Liver (tissue), 9 donors: ENCODE results near the gene PTPRS. TPM values are rescaled to one million over a fixed set of nuclear protein-coding genes. Genes with fewer than 3 reads are reported as not detected.

Experiments used
- DNase-seq: peaks from one replicate; pipeline ENCODE4 v3.0.0-alpha.2; 2017; ENCODE audit warnings: low spot score
- H3K27ac ChIP-seq, 2 donors: one replicate each; pipeline ENCODE4 v1.7.0; 2013; ENCODE audit warnings: inconsistent platforms in 2 of 2, low read length in 2 of 2, control low read depth in 1 of 2, low read depth in 1 of 2, mild to moderate bottlenecking in 1 of 2
- H3K27me3 ChIP-seq, 4 donors: one replicate each; pipeline versions ENCODE4 v1.6.1 to v1.7.0; 2013; ENCODE audit warnings: low read length in 3 of 4, inconsistent platforms in 1 of 4, mild to moderate bottlenecking in 1 of 4, moderate library complexity in 1 of 4; ENCODE audit not compliant: control insufficient read depth in 4 of 4, insufficient read depth in 4 of 4
- H3K36me3 ChIP-seq, 4 donors: one replicate each; pipeline versions ENCODE4 v1.6.1 to v1.7.0; 2013; ENCODE audit warnings: low read length in 3 of 4, mild to moderate bottlenecking in 3 of 4, low read depth in 1 of 4, moderate library complexity in 1 of 4; ENCODE audit not compliant: control insufficient read depth in 4 of 4, insufficient read depth in 3 of 4
- H3K4me1 ChIP-seq, 4 donors: one replicate each; pipeline versions ENCODE4 v1.6.1 to v1.7.0; 2013; ENCODE audit warnings: low read length in 3 of 4, mild to moderate bottlenecking in 3 of 4, moderate library complexity in 1 of 4; ENCODE audit not compliant: control insufficient read depth in 4 of 4, insufficient read depth in 4 of 4
- H3K4me3 ChIP-seq, 3 donors: one replicate each; pipeline versions ENCODE4 v1.6.1 to v1.7.0; 2013; ENCODE audit warnings: low read length in 3 of 3, control low read depth in 1 of 3, low read depth in 1 of 3, mild to moderate bottlenecking in 1 of 3
- H3K9ac ChIP-seq, 2 donors: one replicate each; pipeline ENCODE4 v1.7.0; 2013; ENCODE audit warnings: low read length in 2 of 2, mild to moderate bottlenecking in 2 of 2, moderate library complexity in 2 of 2, control low read depth in 1 of 2, low read depth in 1 of 2
- H3K9me3 ChIP-seq, 4 donors: one replicate each; pipeline versions ENCODE4 v1.6.1 to v1.7.0; 2013; ENCODE audit warnings: low read length in 3 of 4; ENCODE audit not compliant: control insufficient read depth in 4 of 4
- ATF3 ChIP-seq: IDR thresholded peaks from 2 replicates; pipeline ENCODE4 v1.6.1; 2016; ENCODE audit warnings: antibody characterized with exemption
- CTCF ChIP-seq: fragments of 150-350 bp; IDR thresholded peaks from 2 replicates; pipeline ENCODE4 v1.5.1; 2017; ENCODE audit warnings: improper control_type of control experiment, low read depth, low read length; ENCODE audit not compliant: missing input control
- EGR1 ChIP-seq, 2 donors: IDR thresholded peaks; 2 replicates each; pipeline ENCODE4 v1.6.1; 2016 to 2018; ENCODE audit warnings: antibody characterized with exemption in 2 of 2, low read depth in 2 of 2
- FOXA1 ChIP-seq: IDR thresholded peaks from 2 replicates; pipeline ENCODE4 v1.6.1; 2016; ENCODE audit warnings: antibody characterized with exemption
- FOXA2 ChIP-seq: IDR thresholded peaks from 2 replicates; pipeline ENCODE4 v1.6.1; 2016; ENCODE audit warnings: antibody characterized with exemption
- GABPA ChIP-seq, 2 donors: IDR thresholded peaks in 1 of 2; conservative IDR thresholded peaks in 1 of 2; 2 replicates each; pipeline ENCODE4 v1.6.1; 2016; ENCODE audit warnings: antibody characterized with exemption in 2 of 2, mild to moderate bottlenecking in 1 of 2, moderate library complexity in 1 of 2
- HNF4A ChIP-seq, 2 donors: conservative IDR thresholded peaks; 2 replicates each; pipeline ENCODE4 v1.6.1; 2016; ENCODE audit warnings: antibody characterized with exemption in 2 of 2, mild to moderate bottlenecking in 2 of 2
- HNF4G ChIP-seq: IDR thresholded peaks from 2 replicates; pipeline ENCODE4 v1.6.1; 2016; ENCODE audit warnings: antibody characterized with exemption
- JUND ChIP-seq, 2 donors: IDR thresholded peaks; 2 replicates each; pipeline ENCODE4 v1.6.1; 2016; ENCODE audit warnings: antibody characterized with exemption in 2 of 2
- NR2F2 ChIP-seq: IDR thresholded peaks from 2 replicates; pipeline ENCODE4 v1.6.1; 2016; ENCODE audit warnings: antibody characterized with exemption
- RAD21 ChIP-seq, 2 donors: IDR thresholded peaks; 2 replicates each; pipeline ENCODE4 v1.6.1; 2016; ENCODE audit warnings: antibody characterized with exemption in 2 of 2, mild to moderate bottlenecking in 2 of 2
- RXRA ChIP-seq, 2 donors: IDR thresholded peaks; 2 replicates each; pipeline ENCODE4 v1.6.1; 2017 to 2018; ENCODE audit warnings: antibody characterized with exemption in 2 of 2, mild to moderate bottlenecking in 1 of 2
- SP1 ChIP-seq: IDR thresholded peaks from 2 replicates; pipeline ENCODE4 v1.6.1; 2018; ENCODE audit warnings: antibody characterized with exemption, mild to moderate bottlenecking
- TAF1 ChIP-seq: conservative IDR thresholded peaks from 2 replicates; pipeline ENCODE4 v1.6.1; 2016; ENCODE audit warnings: antibody characterized with exemption, mild to moderate bottlenecking
- YY1 ChIP-seq: IDR thresholded peaks from 2 replicates; pipeline ENCODE4 v1.6.1; 2016; ENCODE audit warnings: antibody characterized with exemption, mild to moderate bottlenecking
- WGBS: extraction: QIAGEN DNeasy Blood & Tissue Kit; methylation state at CpG from one replicate; pipeline ENCODE4 v1.1.7; 2013; 5-methylcytosine and 5-hydroxymethylcytosine counted together
- polyA plus RNA-seq, 2 donors: library from polyadenylated mRNA; stranded (reverse) in 1 of 2; unstranded in 1 of 2; fragments of 200-250 nt in 1 of 2; fragments of >200 nt in 1 of 2; fragmentation: Nextera tagmentation in 1 of 2; extraction: Ambion mirVana in 1 of 2; gene quantifications; one replicate each; pipeline versions ENCODE4 v1.2.1 to v1.2.3, GENCODE V29; 2013 to 2015
- total RNA-seq, 2 donors: library from RNA; depleted of rRNA; stranded (reverse); fragments of >200 nt; gene quantifications; one replicate each; pipeline ENCODE4 v1.2.3, GENCODE V29; 2014
- TF ChIP-seq, protein P1 (sequence below): IDR thresholded peaks from 2 replicates; pipeline ENCODE4 v1.6.1; 2016; ENCODE audit warnings: antibody characterized with exemption
- TF ChIP-seq, protein P2 (sequence below): IDR thresholded peaks from 2 replicates; pipeline ENCODE4 v1.6.1; 2016; ENCODE audit warnings: antibody characterized with exemption
- TF ChIP-seq, protein P3 (sequence below): IDR thresholded peaks from 2 replicates; pipeline ENCODE4 v1.6.1; 2016; ENCODE audit warnings: antibody characterized with exemption, mild to moderate bottlenecking
- donor health status: healthy.
- donor health status: healthy.
- donor health status: healthy.
- donor health status: healthy.
- donor health status: healthy.

Gene PTPRS
- total and polyA plus RNA-seq, 4 donors, result 1.3 to 49.7 (median 20.2) TPM

DNA sequence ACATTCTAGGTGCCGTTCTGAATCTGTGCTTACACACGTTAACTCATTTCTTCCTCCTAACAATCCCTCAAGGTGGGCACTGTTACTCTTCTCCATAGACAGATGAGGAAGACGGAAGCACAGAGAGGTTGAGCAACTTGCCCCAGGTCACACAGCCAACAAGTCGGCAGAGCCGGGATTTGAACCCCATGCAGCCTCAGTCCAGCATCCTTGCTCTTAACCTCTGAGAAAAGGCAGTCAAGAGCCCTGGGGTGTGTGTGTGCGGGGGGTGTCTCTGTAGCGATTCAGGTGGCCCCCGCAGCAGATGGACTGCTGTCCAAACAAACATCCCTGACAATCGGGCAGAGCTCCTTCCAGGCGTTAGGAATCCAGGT lies 6.3 kb downstream of the PTPRS start:
- Histone ChIP-seq H3K4me3 (no peak overlapping the region), H3K9ac (no peak overlapping the region), H3K27me3 (peaks cover 0 to 7% (median 4%) of the 10 kb centered on the region in 4 donors), H3K27ac (no peak overlapping the region), H3K4me1 (no peaks in the 10 kb centered on the region), H3K9me3 (no peaks in the 10 kb centered on the region), H3K36me3 (no peaks in the 10 kb centered on the region)
- TF ChIP-seq, protein P1, sequence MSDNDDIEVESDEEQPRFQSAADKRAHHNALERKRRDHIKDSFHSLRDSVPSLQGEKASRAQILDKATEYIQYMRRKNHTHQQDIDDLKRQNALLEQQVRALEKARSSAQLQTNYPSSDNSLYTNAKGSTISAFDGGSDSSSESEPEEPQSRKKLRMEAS, result no peak
- DNase-seq, result no peak
- WGBS, result 85% methylated on average over 10 of the region's 10 CpGs

DNA sequence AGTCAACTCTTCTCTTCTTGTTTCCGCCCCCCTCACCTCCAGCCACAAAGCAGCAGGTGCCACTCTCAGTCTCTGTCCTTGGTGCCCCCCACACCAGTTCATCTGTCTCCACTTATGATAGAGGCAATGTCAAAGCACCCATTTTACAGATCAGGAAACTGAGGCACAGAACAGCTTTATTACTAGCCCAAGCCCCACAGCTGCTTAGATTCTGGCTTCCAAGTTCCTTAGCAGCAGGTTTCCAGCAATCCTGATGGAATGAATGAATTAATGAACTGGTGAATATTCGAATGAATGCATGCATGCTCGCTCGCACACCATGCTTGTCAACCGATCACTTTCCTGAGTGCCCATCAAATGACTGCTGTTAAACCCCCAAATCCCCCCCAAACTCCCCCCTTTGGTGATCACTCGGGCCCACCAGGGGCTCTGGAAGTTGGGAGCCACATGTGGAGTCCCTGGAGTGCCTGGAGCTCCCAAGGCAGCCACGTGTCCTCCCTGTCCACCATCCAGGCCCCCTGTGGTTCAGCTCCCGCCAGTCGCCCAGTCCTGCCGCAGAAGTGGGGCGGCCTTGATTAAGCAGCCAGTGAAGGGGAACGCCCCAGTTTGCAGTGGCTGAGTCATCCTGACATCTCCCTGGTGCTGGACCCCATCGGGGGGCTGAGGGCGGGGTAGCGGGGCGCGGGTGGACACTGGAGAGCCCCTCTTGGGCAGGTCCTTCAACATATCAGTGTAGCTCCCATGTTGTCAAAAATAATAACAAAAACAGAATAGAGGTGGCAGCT lies 6.8 kb downstream of the PTPRS start:
- Histone ChIP-seq H3K27me3 (peaks cover 0 to 7% (median 2%) of the 10 kb centered on the region in 4 donors), H3K36me3 (no peaks in the 10 kb centered on the region), H3K9ac (no peak overlapping the region), H3K9me3 (no peaks in the 10 kb centered on the region), H3K27ac (no peak overlapping the region), H3K4me3 (no peak overlapping the region), H3K4me1 (no peaks in the 10 kb centered on the region)
- DNase-seq, result no peak
- TF ChIP-seq, protein P1, result no peak
- TF ChIP-seq, protein P2, sequence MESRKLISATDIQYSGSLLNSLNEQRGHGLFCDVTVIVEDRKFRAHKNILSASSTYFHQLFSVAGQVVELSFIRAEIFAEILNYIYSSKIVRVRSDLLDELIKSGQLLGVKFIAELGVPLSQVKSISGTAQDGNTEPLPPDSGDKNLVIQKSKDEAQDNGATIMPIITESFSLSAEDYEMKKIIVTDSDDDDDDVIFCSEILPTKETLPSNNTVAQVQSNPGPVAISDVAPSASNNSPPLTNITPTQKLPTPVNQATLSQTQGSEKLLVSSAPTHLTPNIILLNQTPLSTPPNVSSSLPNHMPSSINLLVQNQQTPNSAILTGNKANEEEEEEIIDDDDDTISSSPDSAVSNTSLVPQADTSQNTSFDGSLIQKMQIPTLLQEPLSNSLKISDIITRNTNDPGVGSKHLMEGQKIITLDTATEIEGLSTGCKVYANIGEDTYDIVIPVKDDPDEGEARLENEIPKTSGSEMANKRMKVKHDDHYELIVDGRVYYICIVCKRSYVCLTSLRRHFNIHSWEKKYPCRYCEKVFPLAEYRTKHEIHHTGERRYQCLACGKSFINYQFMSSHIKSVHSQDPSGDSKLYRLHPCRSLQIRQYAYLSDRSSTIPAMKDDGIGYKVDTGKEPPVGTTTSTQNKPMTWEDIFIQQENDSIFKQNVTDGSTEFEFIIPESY, result no peak
- TF ChIP-seq ATF3, result no peak
- no peak for TF ChIP-seq YY1
- TF ChIP-seq HNF4A (conservative IDR thresholded peaks at IDR 0.05), result no peak
- no peak for TF ChIP-seq HNF4G
- TF ChIP-seq CTCF, result no peak
- TF ChIP-seq RAD21 (IDR thresholded peaks at IDR 0.05), result no peak
- TF ChIP-seq EGR1 (IDR thresholded peaks at IDR 0.05; ENCODE audit: low read depth in 2 of 2), result no peak
- no peak for TF ChIP-seq NR2F2
- no peak for TF ChIP-seq GABPA (IDR thresholded peaks at IDR 0.05 in 1 of 2, conservative IDR thresholded peaks at IDR 0.05 in 1 of 2)
- no peak for TF ChIP-seq FOXA1
- no peak for TF ChIP-seq RXRA (IDR thresholded peaks at IDR 0.05)
- TF ChIP-seq, protein P3, sequence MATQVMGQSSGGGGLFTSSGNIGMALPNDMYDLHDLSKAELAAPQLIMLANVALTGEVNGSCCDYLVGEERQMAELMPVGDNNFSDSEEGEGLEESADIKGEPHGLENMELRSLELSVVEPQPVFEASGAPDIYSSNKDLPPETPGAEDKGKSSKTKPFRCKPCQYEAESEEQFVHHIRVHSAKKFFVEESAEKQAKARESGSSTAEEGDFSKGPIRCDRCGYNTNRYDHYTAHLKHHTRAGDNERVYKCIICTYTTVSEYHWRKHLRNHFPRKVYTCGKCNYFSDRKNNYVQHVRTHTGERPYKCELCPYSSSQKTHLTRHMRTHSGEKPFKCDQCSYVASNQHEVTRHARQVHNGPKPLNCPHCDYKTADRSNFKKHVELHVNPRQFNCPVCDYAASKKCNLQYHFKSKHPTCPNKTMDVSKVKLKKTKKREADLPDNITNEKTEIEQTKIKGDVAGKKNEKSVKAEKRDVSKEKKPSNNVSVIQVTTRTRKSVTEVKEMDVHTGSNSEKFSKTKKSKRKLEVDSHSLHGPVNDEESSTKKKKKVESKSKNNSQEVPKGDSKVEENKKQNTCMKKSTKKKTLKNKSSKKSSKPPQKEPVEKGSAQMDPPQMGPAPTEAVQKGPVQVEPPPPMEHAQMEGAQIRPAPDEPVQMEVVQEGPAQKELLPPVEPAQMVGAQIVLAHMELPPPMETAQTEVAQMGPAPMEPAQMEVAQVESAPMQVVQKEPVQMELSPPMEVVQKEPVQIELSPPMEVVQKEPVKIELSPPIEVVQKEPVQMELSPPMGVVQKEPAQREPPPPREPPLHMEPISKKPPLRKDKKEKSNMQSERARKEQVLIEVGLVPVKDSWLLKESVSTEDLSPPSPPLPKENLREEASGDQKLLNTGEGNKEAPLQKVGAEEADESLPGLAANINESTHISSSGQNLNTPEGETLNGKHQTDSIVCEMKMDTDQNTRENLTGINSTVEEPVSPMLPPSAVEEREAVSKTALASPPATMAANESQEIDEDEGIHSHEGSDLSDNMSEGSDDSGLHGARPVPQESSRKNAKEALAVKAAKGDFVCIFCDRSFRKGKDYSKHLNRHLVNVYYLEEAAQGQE, result no peak
- no peak for TF ChIP-seq TAF1
- TF ChIP-seq FOXA2, result no peak
- TF ChIP-seq JUND (IDR thresholded peaks at IDR 0.05), result no peak
- no peak for TF ChIP-seq SP1
- 91% methylated on average over 17 of the region's 17 CpGs for WGBS
